Activated CD4-positive, alpha-beta T cell treated with anti-CD3 and anti-CD28 coated beads for 36 hours (primary cell): Measurements from ENCODE around the gene ZNF117. TPM values are rescaled to one million over a fixed set of nuclear protein-coding genes. Genes with fewer than 3 reads are reported as not detected.
"Not testable (repeated sequence)": the region's sequence is repeated elsewhere in the genome, so short reads cannot be mapped to it uniquely, and the experiment has no call there.

Experiments
- ATAC-seq: fragments of 200-7000 bp; cut with Tn5 transposase; one replicate; pipeline ENCODE4 v1.10.0; 2021; ENCODE audit warnings: mild to moderate bottlenecking, moderate library complexity
- CTCF ChIA-PET: fragments of 350-600 bp; sonication (Branson Sonifier 250); formaldehyde crosslinking; loops from one replicate; lab custom pipeline; 2021; ENCODE audit warnings: antibody characterized with exemption; lab: Charles Lee
- POLR2A ChIA-PET: fragments of 350-600 bp; sonication (Branson Sonifier 250); formaldehyde crosslinking; loops from one replicate; lab custom pipeline; 2021; ENCODE audit warnings: antibody characterized with exemption, inconsistent platforms; lab: Charles Lee
- DNase-seq: peaks from one replicate; pipeline ENCODE4 v3.0.0-alpha.2; 2020
- H3K27ac Mint-ChIP-seq: one replicate; pipeline ENCODE4 v1.8.0; 2021; ENCODE audit warnings: mixed read lengths
- H3K27me3 Mint-ChIP-seq: one replicate; pipeline ENCODE4 v1.8.0; 2021; ENCODE audit warnings: mixed read lengths
- H3K36me3 Mint-ChIP-seq: one replicate; pipeline ENCODE4 v1.8.0; 2021; ENCODE audit warnings: low read depth, mixed read lengths
- H3K4me1 Mint-ChIP-seq: one replicate; pipeline ENCODE4 v1.8.0; 2021; ENCODE audit warnings: mixed read lengths
- H3K4me3 Mint-ChIP-seq: one replicate; pipeline ENCODE4 v1.8.0; 2021; ENCODE audit warnings: mild to moderate bottlenecking, moderate library complexity, mixed read lengths
- H3K9me3 Mint-ChIP-seq: one replicate; pipeline ENCODE4 v1.8.0; 2021; ENCODE audit warnings: low read depth, mixed read lengths
- intact Hi-C, 2 experiments: fragments of 100-400 bp; cut with DNase I in 1 of 2; cut with micrococcal nuclease in 1 of 2; formaldehyde crosslinking; loops; one replicate each; pipeline versions ENCODE4 v1.14.2 to v1.15.1; 2022 to 2024; cut with DNase I, micrococcal nuclease
- total RNA-seq, 2 experiments: library from RNA; stranded (reverse); gene quantifications; one replicate each; pipeline ENCODE4 v1.2.3, GENCODE V29; 2021

The ZNF117 gene
- 1 to 10 TPM; 3.5 to 6.2 TPM for total RNA-seq

DNA sequence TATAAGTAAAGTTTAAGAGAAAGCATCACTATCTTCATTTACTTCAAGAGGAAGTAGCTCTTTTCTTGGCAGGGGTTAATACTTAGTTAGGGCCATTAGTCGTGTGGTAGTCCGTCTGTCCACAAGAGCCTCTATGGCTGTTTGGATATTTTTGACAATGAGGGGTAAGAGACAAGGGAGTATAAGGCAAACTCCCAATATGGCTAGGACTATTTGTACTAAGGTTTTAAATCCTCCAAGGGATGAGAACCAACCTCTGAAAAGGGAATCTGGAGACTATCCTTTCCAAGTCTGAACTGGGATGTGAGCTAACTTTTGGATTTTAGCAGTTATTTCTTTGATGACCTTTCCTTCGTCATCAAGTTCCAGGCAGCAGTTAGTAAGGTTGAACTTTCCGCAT, at the start of gene ZNF117:
Gene ZNF117, minus strand, starts transcription at position 101 of the 400 bp plus-strand sequence.
- ATAC-seq (no peak), DNase-seq (no peak)
- Mint-ChIP-seq H3K27ac (no peak within 1 kb of the TSS), H3K4me3 (no peak within 1 kb of the TSS), H3K9me3 (peaks cover 63% of the 10 kb centered on the region), H3K36me3 (peaks cover 50% of the 10 kb centered on the region), H3K4me1 (no peaks in the 10 kb centered on the region), H3K27me3 (no peaks in the 10 kb centered on the region)
- POLR2A ChIA-PET, result no interaction called here
- CTCF ChIA-PET, result no interaction called here
- intact Hi-C loops, result no loop called here

DNA sequence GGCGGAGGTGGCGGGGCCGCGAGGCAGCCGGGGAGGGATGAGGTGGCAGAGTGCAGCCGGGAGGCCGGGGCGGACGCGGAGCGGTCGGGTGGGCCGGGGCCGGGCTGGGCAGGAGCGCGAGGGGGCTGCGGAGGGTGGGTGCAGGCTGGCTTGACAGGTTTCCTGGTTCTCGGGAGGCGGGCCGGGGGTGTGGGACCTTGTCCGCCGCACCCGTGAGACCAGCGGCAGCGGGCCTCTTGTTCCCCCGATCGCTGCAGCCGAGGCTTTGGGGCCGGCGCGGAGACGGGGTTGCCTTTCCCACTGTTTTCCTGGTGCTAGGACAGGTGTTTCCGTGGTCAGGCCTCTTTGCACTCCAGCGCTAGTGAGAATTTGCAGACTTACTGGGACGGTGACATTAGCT, 47.9 kb upstream of the ZNF117 start:
- peak overlapping the region; percentile 81 for H3K27ac Mint-ChIP-seq
- CTCF ChIA-PET, H3K27me3 Mint-ChIP-seq, H3K9me3 Mint-ChIP-seq, POLR2A ChIA-PET, H3K36me3 Mint-ChIP-seq: not testable (repeated sequence)
- H3K4me1 Mint-ChIP-seq, result peaks cover 13% of the 10 kb centered on the region
- intact Hi-C loops, result loop anchor here (1.0 to 10.0 kb wide), 13 partner anchors 32 to 1884 kb away; partner anchors contain the start of genes ERV3-1 (in 2 of the 2), ZNF92 (in 2 of the 2), TMEM248 (in 1 of the 2) and VKORC1L1 (in 1 of the 2)
- ATAC-seq (peak; percentile 8), DNase-seq (peak; percentile 43)
- peak overlapping the region; percentile 82 for H3K4me3 Mint-ChIP-seq

DNA sequence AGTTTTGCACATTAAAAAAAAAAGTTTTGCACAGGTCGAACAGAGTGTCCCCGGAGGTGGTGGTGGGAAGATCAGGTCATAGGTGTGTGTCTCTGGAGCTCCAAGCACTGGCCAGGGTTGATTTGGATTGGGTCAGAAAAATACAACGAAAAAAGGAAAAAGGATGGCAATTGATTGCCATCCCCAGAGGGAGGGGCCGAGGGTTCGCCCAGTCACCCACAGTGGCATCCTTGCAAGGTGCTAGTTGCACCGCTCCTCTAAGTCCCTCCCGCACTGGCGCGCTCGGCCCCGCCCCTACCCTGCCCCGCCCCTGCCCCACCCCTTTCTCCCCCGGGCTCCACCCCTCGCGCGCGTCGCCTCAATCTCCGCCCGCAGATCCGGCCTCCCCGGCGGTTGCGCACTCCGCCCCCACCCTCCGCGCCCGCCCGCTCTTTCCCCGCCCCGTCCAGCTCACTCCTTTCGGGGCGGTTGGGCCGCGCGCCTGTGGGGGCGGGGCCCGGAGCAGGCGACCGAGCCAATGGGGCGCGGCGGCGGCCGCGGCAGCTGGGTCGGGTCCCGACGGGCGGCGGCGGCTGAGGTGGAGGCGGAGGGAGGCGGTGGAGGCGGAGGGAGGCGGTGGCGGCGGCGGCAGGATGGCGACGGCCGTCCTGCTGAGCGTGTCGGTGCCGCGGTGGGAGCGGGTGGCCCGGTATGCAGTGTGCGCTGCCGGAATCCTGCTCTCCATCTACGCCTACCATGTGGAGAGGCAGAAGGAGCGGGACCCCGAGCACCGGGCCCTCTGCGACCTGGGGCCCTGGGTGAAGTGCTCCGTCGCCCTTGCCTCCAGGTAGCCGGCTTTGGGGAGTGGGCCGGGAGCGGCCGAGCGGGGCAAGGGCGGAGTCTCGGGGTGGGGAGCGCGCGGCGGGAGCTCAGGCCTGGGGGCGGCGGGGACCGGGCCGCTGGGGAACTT, 47.2 kb upstream of the ZNF117 start:
- ChIA-PET POLR2A (interaction anchor here (1.4 kb wide), 1 partner anchor 31 kb away, joined by 13 read pairs; the partner anchor contains the start of gene ERV3-1), CTCF (interaction anchor here (1.7 kb wide), 1 partner anchor 31 kb away, joined by 7 read pairs; the partner anchor contains the start of gene ERV3-1)
- H3K9me3 Mint-ChIP-seq, result no peaks in the 10 kb centered on the region
- ATAC-seq (peak; percentile 93), DNase-seq (peak; percentile 97)
- peaks cover 13% of the 10 kb centered on the region for H3K4me1 Mint-ChIP-seq
- no peak overlapping the region for H3K27ac Mint-ChIP-seq
- H3K27me3 Mint-ChIP-seq, result no peaks in the 10 kb centered on the region
- H3K36me3 Mint-ChIP-seq, result no peaks in the 10 kb centered on the region
- intact Hi-C loops, result loop anchor here (1.0 to 10.0 kb wide), 13 partner anchors 32 to 1884 kb away; partner anchors contain the start of genes ERV3-1 (in 2 of the 2), ZNF92 (in 2 of the 2), TMEM248 (in 1 of the 2) and VKORC1L1 (in 1 of the 2)
- H3K4me3 Mint-ChIP-seq, result peak overlapping the region; percentile 82

DNA sequence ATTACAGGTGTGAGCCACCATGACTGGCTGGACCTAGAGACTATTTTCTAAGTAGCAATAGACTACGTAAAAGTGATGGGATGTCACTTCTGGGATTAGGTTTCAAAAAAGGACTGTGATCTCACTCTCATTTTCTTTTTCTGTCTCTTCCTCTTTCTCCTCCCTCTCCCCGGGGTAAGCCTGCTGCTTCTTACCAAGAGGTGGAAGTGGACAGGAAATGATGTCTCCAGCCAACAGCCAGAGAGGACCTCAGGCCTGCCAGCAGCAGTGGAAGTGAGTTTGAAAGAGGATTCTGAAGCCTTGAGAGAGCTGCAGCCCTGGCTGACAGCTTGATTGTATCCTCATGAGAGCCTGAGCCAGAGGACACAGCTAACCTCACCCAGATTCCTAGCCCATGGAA, 45.7 kb upstream of the ZNF117 start:
- H3K9me3 Mint-ChIP-seq, CTCF ChIA-PET, H3K4me3 Mint-ChIP-seq, ATAC-seq, H3K27me3 Mint-ChIP-seq, DNase-seq, H3K27ac Mint-ChIP-seq, H3K36me3 Mint-ChIP-seq: not testable (repeated sequence)
- H3K4me1 Mint-ChIP-seq, result peaks cover 13% of the 10 kb centered on the region
- POLR2A ChIA-PET, result interaction anchor here (1.4 kb wide), 1 partner anchor 30 kb away, joined by 13 read pairs; the partner anchor contains the start of gene ERV3-1
- intact Hi-C loops, result loop anchor here (5.0 to 10.0 kb wide), 5 partner anchors 48 to 1886 kb away; partner anchors contain the start of genes TMEM248 (in 1 of the 2) and ZNF92 (in 1 of the 2)

DNA sequence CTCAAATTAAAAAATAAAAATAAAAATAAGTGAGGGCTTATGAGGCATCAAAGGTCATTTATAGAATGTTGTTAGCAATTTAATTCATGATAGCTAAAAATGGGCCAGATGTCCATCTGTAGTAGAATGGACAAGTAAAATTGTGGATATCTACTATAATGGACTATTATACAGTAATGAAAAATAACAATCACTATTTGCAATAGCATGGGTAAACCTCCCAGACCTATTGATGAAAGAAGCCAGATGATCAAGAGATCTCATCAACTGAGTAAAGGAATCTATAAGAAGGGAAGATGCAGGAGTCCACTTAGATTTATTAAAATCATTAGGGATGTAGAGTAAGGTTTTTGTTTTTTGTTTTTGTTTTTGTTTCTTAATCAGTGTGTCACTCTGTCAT, 44.6 kb upstream of the ZNF117 start:
- H3K27me3 Mint-ChIP-seq, H3K9me3 Mint-ChIP-seq, H3K4me3 Mint-ChIP-seq, H3K36me3 Mint-ChIP-seq, H3K27ac Mint-ChIP-seq, ATAC-seq, DNase-seq, POLR2A ChIA-PET, CTCF ChIA-PET: not testable (repeated sequence)
- peaks cover 13% of the 10 kb centered on the region for H3K4me1 Mint-ChIP-seq
- intact Hi-C loops, result loop anchor here (5.0 to 10.0 kb wide), 5 partner anchors 49 to 1887 kb away; partner anchors contain the start of genes TMEM248 (in 1 of the 2) and ZNF92 (in 1 of the 2)

DNA sequence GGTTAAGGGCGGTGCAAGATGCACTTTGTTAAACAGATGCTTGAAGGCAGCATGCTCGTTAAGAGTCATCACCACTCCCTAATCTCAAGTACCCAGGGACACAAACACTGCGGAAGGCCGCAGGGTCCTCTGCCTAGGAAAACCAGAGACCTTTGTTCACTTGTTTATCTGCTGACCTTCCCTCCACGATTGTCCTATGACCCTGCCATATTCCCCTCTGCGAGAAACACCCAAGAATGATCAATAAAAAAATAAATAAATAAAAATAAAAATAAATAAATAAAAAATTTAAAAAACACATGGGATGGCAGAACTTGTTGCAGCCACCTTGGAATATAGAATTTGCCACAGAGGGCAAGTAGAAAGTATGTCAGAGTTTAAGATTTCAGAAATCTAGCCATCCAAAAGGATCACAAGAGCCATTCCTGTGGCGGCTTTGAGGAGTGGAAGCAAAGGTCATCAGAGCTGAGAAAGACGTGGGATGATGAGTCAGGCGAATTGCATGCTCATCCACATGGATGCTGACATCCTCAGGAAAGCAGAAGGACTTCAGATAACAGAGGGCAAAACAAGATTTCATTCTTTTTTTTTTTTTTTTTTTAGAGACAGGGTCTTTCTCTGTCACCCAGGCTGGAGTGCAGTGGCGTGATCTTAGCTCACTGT, 43.4 kb upstream of the ZNF117 start:
- DNase-seq, H3K9me3 Mint-ChIP-seq, ATAC-seq, CTCF ChIA-PET, H3K27me3 Mint-ChIP-seq, H3K27ac Mint-ChIP-seq, POLR2A ChIA-PET, H3K4me1 Mint-ChIP-seq, H3K4me3 Mint-ChIP-seq, H3K36me3 Mint-ChIP-seq: not testable (repeated sequence)
- intact Hi-C loops, result loop anchor here in 1 of 2 experiments (10.0 kb wide), 2 partner anchors 51 to 1129 kb away; no protein-coding TSS in a partner anchor

DNA sequence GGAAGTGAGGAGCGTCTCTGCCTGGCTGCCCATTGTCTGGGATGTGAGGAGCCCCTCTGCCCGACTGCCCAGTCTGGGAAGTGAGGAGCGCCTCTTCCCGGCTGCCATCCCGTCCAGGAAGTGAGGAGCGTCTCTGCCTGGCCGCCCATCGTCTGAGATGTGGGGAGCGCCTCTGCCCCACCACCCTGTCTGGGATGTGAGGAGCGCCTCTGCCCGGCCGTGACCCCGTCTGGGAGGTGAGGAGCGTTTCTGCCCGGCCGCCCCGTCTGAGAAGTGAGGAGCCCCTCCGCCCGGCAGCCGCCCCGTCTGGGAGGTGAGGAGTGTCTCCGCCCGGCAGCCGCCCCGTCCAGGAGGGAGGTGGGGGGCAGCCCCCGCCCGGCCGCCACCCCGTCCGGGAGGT, 42.6 kb upstream of the ZNF117 start:
- H3K4me1 Mint-ChIP-seq, H3K9me3 Mint-ChIP-seq, H3K4me3 Mint-ChIP-seq, H3K27ac Mint-ChIP-seq, CTCF ChIA-PET, H3K36me3 Mint-ChIP-seq, DNase-seq, POLR2A ChIA-PET, H3K27me3 Mint-ChIP-seq, ATAC-seq: not testable (repeated sequence)
- intact Hi-C loops, result loop anchor here in 1 of 2 experiments (10.0 kb wide), 2 partner anchors 51 to 1129 kb away; no protein-coding TSS in a partner anchor

DNA sequence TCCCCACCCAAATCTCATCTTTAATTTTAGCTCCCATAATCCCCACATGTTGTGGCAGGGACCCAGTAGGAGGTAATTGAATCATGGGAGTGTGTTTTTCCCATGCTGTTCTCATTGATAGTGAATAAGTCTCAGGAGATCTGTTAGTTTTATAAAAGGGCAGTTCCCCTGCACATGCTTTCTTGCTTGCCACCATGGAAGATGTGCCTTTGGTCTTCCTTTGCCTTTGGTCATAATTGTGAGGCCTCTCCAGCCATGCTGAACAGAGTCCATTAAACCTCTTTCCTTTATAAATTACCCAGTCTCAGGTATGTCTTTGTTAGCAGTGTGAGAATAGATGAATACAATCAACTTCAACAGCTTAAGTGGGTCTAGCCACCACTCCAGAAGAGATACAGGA, 34.2 kb upstream of the ZNF117 start:
- H3K27me3 Mint-ChIP-seq, intact Hi-C loops, H3K36me3 Mint-ChIP-seq, H3K27ac Mint-ChIP-seq, POLR2A ChIA-PET, CTCF ChIA-PET, H3K9me3 Mint-ChIP-seq, DNase-seq, H3K4me3 Mint-ChIP-seq, H3K4me1 Mint-ChIP-seq, ATAC-seq: not testable (repeated sequence)

DNA sequence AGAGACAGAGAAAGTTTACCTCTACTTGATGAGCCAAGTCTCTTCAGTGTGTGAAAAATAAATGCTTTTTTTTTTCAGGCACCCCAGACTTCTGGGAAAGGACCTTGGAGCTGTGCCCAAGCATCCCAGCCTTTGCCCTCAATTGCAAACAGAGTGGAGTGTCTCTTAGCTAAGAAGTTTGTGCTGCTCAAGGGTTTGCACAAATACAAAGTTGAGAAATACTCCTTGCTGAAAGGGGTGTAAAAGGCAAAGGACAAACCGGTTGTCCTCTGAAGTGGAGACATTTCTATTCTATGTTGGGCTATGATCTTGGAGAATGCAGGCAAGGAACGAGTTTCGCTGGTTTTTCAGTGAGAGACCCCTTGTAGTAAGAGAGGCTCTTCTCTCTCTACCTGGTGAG, 30.1 kb upstream of the ZNF117 start:
- H3K4me3 Mint-ChIP-seq, CTCF ChIA-PET, DNase-seq, H3K4me1 Mint-ChIP-seq, intact Hi-C loops, H3K9me3 Mint-ChIP-seq, H3K27me3 Mint-ChIP-seq, ATAC-seq, H3K36me3 Mint-ChIP-seq, POLR2A ChIA-PET, H3K27ac Mint-ChIP-seq: not testable (repeated sequence)

DNA sequence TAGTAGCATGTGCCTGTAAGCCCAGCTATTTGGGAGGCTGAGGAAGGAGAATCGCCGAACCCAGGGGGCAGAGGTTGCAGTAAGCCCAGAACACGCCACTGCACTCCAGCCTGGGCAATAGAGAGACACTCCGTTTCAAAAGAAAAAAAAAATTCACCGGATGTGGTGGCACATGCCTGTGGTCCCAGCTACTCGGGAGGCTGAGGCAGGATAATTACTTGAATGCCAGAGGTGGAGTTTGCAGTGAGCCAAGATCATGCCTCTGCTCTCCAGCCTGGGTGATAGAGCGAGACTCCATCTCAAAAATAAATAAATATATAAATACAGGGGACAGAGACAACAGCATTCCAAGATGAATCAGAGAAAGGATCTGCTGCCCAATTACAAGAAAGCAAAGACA, 19.0 kb upstream of the ZNF117 start:
- ATAC-seq, H3K27me3 Mint-ChIP-seq, POLR2A ChIA-PET, CTCF ChIA-PET, DNase-seq, H3K27ac Mint-ChIP-seq, H3K4me3 Mint-ChIP-seq, H3K36me3 Mint-ChIP-seq, H3K9me3 Mint-ChIP-seq: not testable (repeated sequence)
- peaks cover 16% of the 10 kb centered on the region for H3K4me1 Mint-ChIP-seq
- intact Hi-C loops, result loop anchor here in 1 of 2 experiments (10.0 kb wide), 2 partner anchors 365 to 445 kb away; partner anchors contain the start of genes ZNF680 and ZNF92

DNA sequence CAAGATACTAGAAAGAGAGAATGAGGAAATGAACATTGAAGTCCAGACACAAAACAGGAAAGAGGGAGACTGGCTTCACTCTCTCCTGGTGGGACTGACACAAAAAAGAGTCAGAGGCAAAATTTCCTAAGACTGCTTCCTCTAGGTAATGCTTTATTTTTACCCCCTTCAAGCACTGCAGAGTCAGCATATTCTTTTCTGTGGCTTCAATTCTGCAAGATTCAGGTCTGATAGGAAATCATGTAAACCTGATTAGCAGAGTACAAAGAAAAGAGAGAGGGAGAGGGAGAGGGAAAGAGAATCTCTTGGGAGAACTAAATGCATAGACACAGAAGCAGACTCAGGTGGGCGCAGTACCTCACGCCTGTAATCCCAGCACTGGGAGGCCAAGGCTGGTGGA, 18.6 kb upstream of the ZNF117 start:
- H3K27ac Mint-ChIP-seq, POLR2A ChIA-PET, DNase-seq, H3K4me3 Mint-ChIP-seq, H3K36me3 Mint-ChIP-seq, H3K27me3 Mint-ChIP-seq, CTCF ChIA-PET, H3K9me3 Mint-ChIP-seq, ATAC-seq: not testable (repeated sequence)
- intact Hi-C loops, result loop anchor here in 1 of 2 experiments (10.0 kb wide), 2 partner anchors 365 to 445 kb away; partner anchors contain the start of genes ZNF680 and ZNF92
- H3K4me1 Mint-ChIP-seq, result peaks cover 21% of the 10 kb centered on the region
